A673 (cell line): ENCODE results near the gene IL1RAP.

Experiments used
- CTCF ChIP-seq: fragments of 300-800, 200-600 bp; sonication (generic); conservative IDR thresholded peaks from 2 replicates; pipeline ENCODE4 v1.5.1; 2017; ENCODE audit warnings: low read depth, mild to moderate bottlenecking, antibody characterized with exemption, low read length, moderate library complexity, mixed read lengths
- EZH2 ChIP-seq: fragments of 200-600 bp; sonication (generic); IDR thresholded peaks from 2 replicates; pipeline ENCODE4 v1.6.1; 2017; ENCODE audit warnings: borderline replicate concordance, low read depth, mild to moderate bottlenecking, mixed read lengths, antibody characterized with exemption, low read length; ENCODE audit not compliant: poor library complexity, severe bottlenecking

GRCh38 chr3:190658106-190658505 is 144.2 kb downstream of the IL1RAP start:
- TF ChIP-seq CTCF (no peak), EZH2 (no peak)
